Gastroesophageal sphincter (tissue), 4 donors: ENCODE results near the gene SEZ6L. TPM values are rescaled to one million over a fixed set of nuclear protein-coding genes. Genes with fewer than 3 reads are reported as not detected.

ENCODE experiments used
- ATAC-seq: fragments of 150-250 bp; one replicate; pipeline ENCODE4 v1.9.1; 2016; ENCODE audit warnings: mild to moderate bottlenecking, moderate library complexity
- H3K27ac ChIP-seq, 4 donors: fragments of 200-600 bp; sonication (generic) in 3 of 4; 1 replicate in 3 of 4; 2 replicates in 1 of 4; pipeline ENCODE4 v1.5.1; 2016 to 2019
- H3K27me3 ChIP-seq: fragments of 200-600 bp; sonication (generic); one replicate; pipeline ENCODE4 v1.5.1; 2019
- H3K36me3 ChIP-seq, 2 donors: fragments of 200-600 bp; sonication (generic); one replicate each; pipeline ENCODE4 v1.5.1; 2019; ENCODE audit warnings: control low read depth in 1 of 2
- H3K4me1 ChIP-seq, 3 donors: fragments of 200-600 bp; sonication (generic); 1 replicate in 2 of 3; 2 replicates in 1 of 3; pipeline ENCODE4 v1.5.1; 2016 to 2019; ENCODE audit warnings: control low read depth in 2 of 3
- H3K4me3 ChIP-seq, 2 donors: fragments of 200-600 bp; sonication (generic); one replicate each; pipeline ENCODE4 v1.5.1; 2019; ENCODE audit warnings: mild to moderate bottlenecking in 1 of 2, moderate library complexity in 1 of 2
- H3K9me3 ChIP-seq, 3 donors: fragments of 200-600 bp; sonication (generic); one replicate each; pipeline ENCODE4 v1.5.1; 2017 to 2019; ENCODE audit warnings: control low read depth in 2 of 3
- CTCF ChIP-seq, 4 experiments: fragments of 200-600 bp in 2 of 4; fragments of 450-650 bp in 2 of 4; sonication (generic) in 1 of 4; IDR thresholded peaks; one replicate each; pipeline ENCODE4 v1.5.1; 2017 to 2019; ENCODE audit warnings: antibody characterized with exemption in 4 of 4, mild to moderate bottlenecking in 2 of 4, moderate library complexity in 2 of 4
- EP300 ChIP-seq: sonication (generic); formaldehyde crosslinking; IDR thresholded peaks from one replicate; pipeline ENCODE4 v1.6.1; 2017; ENCODE audit warnings: antibody characterized with exemption, mild to moderate bottlenecking
- POLR2A ChIP-seq, 2 donors: fragments of 450-650 bp; IDR thresholded peaks; one replicate each; pipeline ENCODE4 v1.6.1; 2017; ENCODE audit warnings: antibody characterized with exemption in 2 of 2, mild to moderate bottlenecking in 2 of 2, moderate library complexity in 1 of 2
- POLR2AphosphoS5 ChIP-seq: sonication (generic); formaldehyde crosslinking; IDR thresholded peaks from one replicate; pipeline ENCODE4 v1.6.1; 2017; ENCODE audit warnings: antibody characterized with exemption
- WGBS, 2 donors: methylation state at CpG; one replicate each; pipeline ENCODE4 v1.1.5; 2018; ENCODE audit warnings: low coverage in 1 of 2; 5-methylcytosine and 5-hydroxymethylcytosine counted together
- total RNA-seq, 4 donors: library from RNA; depleted of rRNA; stranded (reverse); fragments of >200 nt; gene quantifications; one replicate each; pipeline ENCODE4 v1.1.0, GENCODE V29; 2016

The SEZ6L gene
- total RNA-seq, 4 donors from 2014 or later = 0.12 to 0.47 (median 0.28) TPM

GRCh38 chr22:26380072-26380830 lies 211.0 kb downstream of the SEZ6L start:
- Histone ChIP-seq H3K36me3 (no peaks in the 10 kb centered on the region), H3K4me3 (no peak overlapping the region), H3K27ac (no peak overlapping the region), H3K27me3 (peaks cover 92% of the 10 kb centered on the region), H3K4me1 (no peaks in the 10 kb centered on the region), H3K9me3 (peaks cover 0 to 9% (median 0%) of the 10 kb centered on the region in 3 donors)
- no peak for ATAC-seq
- TF ChIP-seq POLR2AphosphoS5 (no peak), CTCF (IDR thresholded peaks at IDR 0.05) (no peak), EP300 (no peak), POLR2A (IDR thresholded peaks at IDR 0.05) (no peak)
- WGBS, 2 donors = 68 to 74% methylated on average over 7 to 10 of the region's 10 CpGs

DNA sequence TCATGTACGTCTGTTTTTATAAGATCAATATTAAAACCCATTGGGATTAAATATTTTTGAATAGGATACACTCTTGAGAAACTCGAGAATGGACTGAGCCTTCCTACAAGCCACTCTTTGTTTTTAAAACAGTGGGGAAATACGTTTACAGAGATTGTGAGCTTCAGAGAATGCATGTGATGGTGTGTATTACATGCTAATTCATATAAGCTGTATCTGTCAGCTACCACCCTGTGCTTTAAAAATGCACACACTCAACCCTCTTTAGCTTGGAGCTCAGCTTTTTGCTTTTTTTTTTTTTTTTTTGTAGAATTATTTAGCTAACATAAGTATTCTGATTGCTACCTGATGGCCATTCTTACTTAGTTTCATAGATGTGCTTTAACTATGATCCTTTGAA lies 213.5 kb downstream of the SEZ6L start:
- Histone ChIP-seq H3K27me3 (peaks cover 88% of the 10 kb centered on the region), H3K27ac (no peak overlapping the region), H3K4me1 (no peaks in the 10 kb centered on the region), H3K4me3 (no peak overlapping the region), H3K36me3 (no peaks in the 10 kb centered on the region), H3K9me3 (peaks cover 0 to 9% (median 0%) of the 10 kb centered on the region in 3 donors)
- WGBS, 2 donors = 35 to 54% methylated on average over 3 of the region's 3 CpGs
- TF ChIP-seq EP300 = no peak
- no peak for TF ChIP-seq POLR2AphosphoS5
- TF ChIP-seq POLR2A (IDR thresholded peaks at IDR 0.05) = no peak
- TF ChIP-seq CTCF (IDR thresholded peaks at IDR 0.05) = no peak
- ATAC-seq = no peak

DNA sequence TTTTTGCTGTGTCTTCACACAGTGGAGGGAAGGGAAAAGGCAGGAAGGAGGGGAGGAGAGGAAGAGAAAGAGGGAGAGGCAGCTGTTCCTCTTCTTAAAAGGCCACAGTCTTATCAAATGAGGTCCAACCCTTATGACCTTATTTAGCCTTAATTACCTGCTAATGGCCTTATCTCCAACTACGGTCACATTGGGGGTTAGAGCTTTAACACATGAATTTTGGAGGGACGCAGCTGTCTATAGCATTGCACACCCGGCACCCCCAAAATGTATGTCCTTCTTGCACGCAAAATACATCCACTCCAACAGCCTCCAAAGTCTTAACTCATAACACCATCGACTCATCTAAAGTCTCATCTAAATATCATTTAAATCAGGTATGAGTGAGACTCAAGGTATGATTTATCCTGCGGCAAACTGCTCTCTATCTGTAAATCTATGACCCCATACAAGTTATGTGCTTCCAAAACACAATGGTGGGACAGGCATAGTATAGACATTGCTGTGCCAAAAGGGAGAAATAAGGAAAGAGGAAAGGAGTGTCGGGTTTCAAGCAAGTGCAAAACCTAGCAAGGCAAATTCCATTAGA lies 214.8 kb downstream of the SEZ6L start:
- H3K4me1 ChIP-seq = no peaks in the 10 kb centered on the region
- WGBS, 2 donors = 56 to 87% methylated on average over 4 to 7 of the region's 7 CpGs
- ATAC-seq = no peak
- TF ChIP-seq EP300 (no peak), POLR2AphosphoS5 (no peak), POLR2A (IDR thresholded peaks at IDR 0.05) (no peak), CTCF (IDR thresholded peaks at IDR 0.05) (no peak)
- H3K9me3 ChIP-seq = peaks cover 0 to 6% (median 0%) of the 10 kb centered on the region in 3 donors
- H3K27me3 ChIP-seq = peaks cover 79% of the 10 kb centered on the region
- H3K36me3 ChIP-seq = no peaks in the 10 kb centered on the region
- no peak overlapping the region for H3K4me3 ChIP-seq
- H3K27ac ChIP-seq = no peak overlapping the region

DNA sequence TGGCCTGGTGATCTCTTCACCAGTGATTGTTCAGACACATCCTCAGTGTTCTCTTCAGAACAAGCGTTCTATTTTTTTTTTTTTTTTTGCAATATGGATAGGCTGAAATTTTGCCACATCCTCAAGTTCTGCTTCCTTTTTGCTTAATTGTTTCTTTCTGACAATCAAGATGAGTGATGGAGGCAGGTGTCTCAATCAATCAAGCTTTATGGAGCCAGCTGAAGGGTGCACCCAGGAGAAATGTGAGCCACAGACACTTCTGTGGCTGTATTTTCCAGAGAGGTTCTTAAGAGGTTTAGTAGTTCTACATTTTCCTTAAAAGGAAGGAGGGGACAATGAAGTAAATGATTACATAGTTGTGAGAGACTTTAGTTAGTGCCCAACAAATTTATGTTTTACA lies 215.9 kb downstream of the SEZ6L start:
- H3K27ac ChIP-seq = no peak overlapping the region
- H3K4me3 ChIP-seq = no peak overlapping the region
- no peaks in the 10 kb centered on the region for H3K36me3 ChIP-seq
- H3K4me1 ChIP-seq = no peaks in the 10 kb centered on the region
- TF ChIP-seq EP300 (no peak), CTCF (IDR thresholded peaks at IDR 0.05) (no peak), POLR2A (IDR thresholded peaks at IDR 0.05) (no peak), POLR2AphosphoS5 (no peak)
- 67% methylated on average over 1 of the region's 1 CpG; no CpG with 5 or more reads in 1 of the 2 donors for WGBS, 2 donors
- peaks cover 78% of the 10 kb centered on the region for H3K27me3 ChIP-seq
- H3K9me3 ChIP-seq = no peaks in the 10 kb centered on the region
- no peak for ATAC-seq

DNA sequence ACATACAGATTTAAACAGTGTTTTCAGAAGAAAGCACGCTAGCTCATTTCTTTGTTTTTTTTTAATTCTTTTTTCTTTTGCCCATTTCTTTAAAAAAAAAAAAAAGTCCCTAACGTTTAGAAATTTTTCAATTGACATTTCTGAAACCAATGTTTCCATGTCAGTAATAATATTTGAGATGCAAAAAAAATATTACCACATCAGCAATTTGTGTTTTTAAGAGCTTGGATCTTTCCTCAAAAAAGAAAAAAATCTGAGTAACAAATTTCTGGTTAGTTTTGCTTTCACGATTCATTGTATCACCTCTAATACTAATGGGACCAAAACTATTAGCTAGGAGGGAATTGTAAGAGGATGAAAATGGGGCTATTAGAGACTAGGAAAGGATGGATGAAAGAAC lies 219.9 kb downstream of the SEZ6L start:
- ATAC-seq = no peak
- no peak overlapping the region for H3K27ac ChIP-seq
- no peaks in the 10 kb centered on the region for H3K4me1 ChIP-seq
- 43 to 71% methylated on average over 2 to 3 of the region's 3 CpGs for WGBS, 2 donors
- TF ChIP-seq EP300 = no peak
- no peak for TF ChIP-seq CTCF (IDR thresholded peaks at IDR 0.05)
- H3K4me3 ChIP-seq = no peak overlapping the region
- H3K36me3 ChIP-seq = no peaks in the 10 kb centered on the region
- H3K27me3 ChIP-seq = peaks cover 80% of the 10 kb centered on the region
- H3K9me3 ChIP-seq = no peaks in the 10 kb centered on the region
